WTC11 (cell line): ENCODE measurements around the gene FGF16.

Experiments
- CTCF ChIP-seq: fragments of 200-600 bp; IDR thresholded peaks from 2 replicates; pipeline ENCODE4 v1.8.0; 2022; ENCODE audit warnings: antibody characterized with exemption
- MAX ChIP-seq: sonication (generic); formaldehyde crosslinking; IDR thresholded peaks from 2 replicates; pipeline ENCODE4 v1.8.0; 2022; ENCODE audit warnings: mild to moderate bottlenecking, missing genetic modification reagents
- TF ChIP-seq, protein P1 (sequence below): sonication (generic); formaldehyde crosslinking; IDR thresholded peaks from 2 replicates; pipeline ENCODE4 v1.8.1; 2023; ENCODE audit warnings: mild to moderate bottlenecking, missing genetic modification reagents, moderate library complexity

DNA sequence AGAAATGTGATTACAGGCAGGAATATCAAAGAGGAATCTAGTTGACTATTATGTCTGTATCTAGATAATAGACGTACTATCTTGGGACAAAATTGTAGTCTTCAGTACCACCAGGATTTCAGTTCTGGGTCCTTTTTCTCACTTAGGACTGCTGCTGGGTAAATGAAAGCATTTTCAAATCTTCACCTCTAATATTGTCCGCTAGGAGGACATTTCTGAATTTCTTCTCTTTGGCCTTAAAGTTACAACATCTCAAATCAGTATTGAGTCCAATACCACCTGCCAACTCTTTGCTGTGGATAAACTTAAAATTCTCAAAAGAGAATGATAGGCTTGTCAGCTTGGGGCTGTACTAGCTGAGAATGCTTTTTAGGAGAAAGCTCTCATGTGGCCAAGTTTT is 6.0 kb downstream of the FGF16 start:
- TF ChIP-seq CTCF (no peak), MAX (CRISPR knock-in tag) (no peak)
- TF ChIP-seq, protein P1, sequence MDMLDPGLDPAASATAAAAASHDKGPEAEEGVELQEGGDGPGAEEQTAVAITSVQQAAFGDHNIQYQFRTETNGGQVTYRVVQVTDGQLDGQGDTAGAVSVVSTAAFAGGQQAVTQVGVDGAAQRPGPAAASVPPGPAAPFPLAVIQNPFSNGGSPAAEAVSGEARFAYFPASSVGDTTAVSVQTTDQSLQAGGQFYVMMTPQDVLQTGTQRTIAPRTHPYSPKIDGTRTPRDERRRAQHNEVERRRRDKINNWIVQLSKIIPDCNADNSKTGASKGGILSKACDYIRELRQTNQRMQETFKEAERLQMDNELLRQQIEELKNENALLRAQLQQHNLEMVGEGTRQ (CRISPR knock-in tag), result no peak
